Kidney (tissue), 14 donors: ENCODE results near the gene PAQR6. TPM values are rescaled to one million over a fixed set of nuclear protein-coding genes. Genes with fewer than 3 reads are reported as not detected.

Experiments used
- DNase-seq, 5 donors: peaks; one replicate each; pipeline ENCODE4 v3.0.0-alpha.2; 2013 to 2020
- FAIRE-seq: peaks from 2 replicates; lab custom pipeline; 2012; peaks lifted over from hg19 to GRCh38; lab: Jason Lieb, UNC
- H3K27ac ChIP-seq, 2 donors: one replicate each; pipeline ENCODE4 v1.7.0; 2013; ENCODE audit warnings: low read depth in 2 of 2, low read length in 2 of 2, inconsistent platforms in 1 of 2
- H3K27me3 ChIP-seq: one replicate; pipeline ENCODE4 v1.7.1; 2013; ENCODE audit warnings: low read length, inconsistent platforms; ENCODE audit not compliant: control insufficient read depth, insufficient read depth
- H3K36me3 ChIP-seq, 3 donors: one replicate each; pipeline versions ENCODE4 v1.7.0 to v1.7.1; 2013; ENCODE audit warnings: low read length in 3 of 3, control low read depth in 1 of 3, inconsistent platforms in 1 of 3; ENCODE audit not compliant: insufficient read depth in 3 of 3, control insufficient read depth in 2 of 3
- H3K4me1 ChIP-seq, 3 donors: one replicate each; pipeline versions ENCODE4 v1.7.0 to v1.7.1; 2013; ENCODE audit warnings: low read length in 3 of 3, inconsistent platforms in 1 of 3, low read depth in 1 of 3; ENCODE audit not compliant: control insufficient read depth in 2 of 3, insufficient read depth in 2 of 3
- H3K4me3 ChIP-seq, 3 donors: one replicate each; pipeline versions ENCODE4 v1.7.0 to v1.8.1; 2013; ENCODE audit warnings: low read length in 3 of 3, control low read depth in 1 of 3, inconsistent platforms in 1 of 3
- H3K9ac ChIP-seq, 3 donors: one replicate each; pipeline versions ENCODE4 v1.7.0 to v1.7.1; 2013; ENCODE audit warnings: low read length in 3 of 3, control low read depth in 1 of 3, inconsistent platforms in 1 of 3
- H3K9me3 ChIP-seq, 3 donors: one replicate each; pipeline versions ENCODE4 v1.7.0 to v1.7.1; 2013; ENCODE audit warnings: low read length in 3 of 3, control low read depth in 1 of 3, inconsistent platforms in 1 of 3; ENCODE audit not compliant: control insufficient read depth in 2 of 3, insufficient read depth in 1 of 3
- intact Hi-C: fragments of 100-400 bp; cut with DNase I; formaldehyde crosslinking; loops from one replicate; pipeline ENCODE4 v1.11.1; 2022
- polyA plus RNA-seq: library from polyadenylated mRNA; stranded (reverse); fragments of 350-450 nt; fragmentation: Illumina TruSeq; extraction: RNeasy Lipid Tissue Mini Kit (QIAGEN cat#74804); gene quantifications from one replicate; pipeline ENCODE4 v1.2.3, GENCODE V29; 2014; ENCODE audit warnings: low read depth, low replicate concordance; ENCODE audit not compliant: insufficient read depth
- total RNA-seq: library from RNA; stranded (reverse); fragmentation: NEBNext Ultra II Directional; extraction: Animal tissue kit (Norgen Biotek cat#: 25700); gene quantifications from one replicate; pipeline ENCODE4 v1.2.1, GENCODE V29; 2021
- TF ChIP-seq, protein P1 (sequence below): IDR thresholded peaks from 3 replicates; pipeline ENCODE4 v1.5.1; 2012; ENCODE audit warnings: mild to moderate bottlenecking, moderate library complexity, borderline replicate concordance; ENCODE audit not compliant: insufficient read depth; ENCODE audit errors: extremely low read depth
- donor health status: control.
- donor health status: control.
- donor health status: control.
- donor health status: control.
- donor health status: control.
- donor health status: DM: yes; HTN: yes; CAD: no.
- donor health status: Normal renal cell carcinoma (clear cell type).

The PAQR6 gene
- total and polyA plus RNA-seq, 2 donors from 2014 or later: 2.0 to 4.2 TPM

DNA sequence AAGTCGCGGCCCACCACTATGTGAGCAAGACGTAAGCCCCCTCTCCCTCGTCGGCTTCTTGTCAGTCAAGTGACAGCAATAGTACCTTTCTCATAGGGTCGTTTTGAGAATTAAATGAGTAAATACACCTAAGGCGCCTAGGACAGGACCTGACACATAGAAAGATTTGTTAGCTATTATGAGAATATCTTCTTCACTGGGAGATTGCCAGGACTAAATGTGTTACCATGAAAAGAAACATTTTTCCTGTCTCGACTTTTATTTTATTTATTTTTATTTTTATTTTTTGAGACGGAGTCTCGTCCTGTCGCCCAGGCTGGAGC, 34.3 kb downstream of the PAQR6 start:
- FAIRE-seq: no peak
- Histone ChIP-seq H3K4me3 (peak overlapping the region; percentile 84 to 98 (median 96)), H3K9me3 (no peaks in the 10 kb centered on the region), H3K27ac (peak overlapping the region; percentile 98), H3K36me3 (peaks cover 3 to 24% (median 16%) of the 10 kb centered on the region in 3 donors), H3K27me3 (no peaks in the 10 kb centered on the region), H3K4me1 (peaks cover 2 to 11% (median 10%) of the 10 kb centered on the region in 3 donors), H3K9ac (peak overlapping the region; percentile 78 to 97 (median 86))
- TF ChIP-seq, protein P1, sequence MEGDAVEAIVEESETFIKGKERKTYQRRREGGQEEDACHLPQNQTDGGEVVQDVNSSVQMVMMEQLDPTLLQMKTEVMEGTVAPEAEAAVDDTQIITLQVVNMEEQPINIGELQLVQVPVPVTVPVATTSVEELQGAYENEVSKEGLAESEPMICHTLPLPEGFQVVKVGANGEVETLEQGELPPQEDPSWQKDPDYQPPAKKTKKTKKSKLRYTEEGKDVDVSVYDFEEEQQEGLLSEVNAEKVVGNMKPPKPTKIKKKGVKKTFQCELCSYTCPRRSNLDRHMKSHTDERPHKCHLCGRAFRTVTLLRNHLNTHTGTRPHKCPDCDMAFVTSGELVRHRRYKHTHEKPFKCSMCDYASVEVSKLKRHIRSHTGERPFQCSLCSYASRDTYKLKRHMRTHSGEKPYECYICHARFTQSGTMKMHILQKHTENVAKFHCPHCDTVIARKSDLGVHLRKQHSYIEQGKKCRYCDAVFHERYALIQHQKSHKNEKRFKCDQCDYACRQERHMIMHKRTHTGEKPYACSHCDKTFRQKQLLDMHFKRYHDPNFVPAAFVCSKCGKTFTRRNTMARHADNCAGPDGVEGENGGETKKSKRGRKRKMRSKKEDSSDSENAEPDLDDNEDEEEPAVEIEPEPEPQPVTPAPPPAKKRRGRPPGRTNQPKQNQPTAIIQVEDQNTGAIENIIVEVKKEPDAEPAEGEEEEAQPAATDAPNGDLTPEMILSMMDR: no peak
- no peak for DNase-seq
- intact Hi-C loops: no loop called here

DNA sequence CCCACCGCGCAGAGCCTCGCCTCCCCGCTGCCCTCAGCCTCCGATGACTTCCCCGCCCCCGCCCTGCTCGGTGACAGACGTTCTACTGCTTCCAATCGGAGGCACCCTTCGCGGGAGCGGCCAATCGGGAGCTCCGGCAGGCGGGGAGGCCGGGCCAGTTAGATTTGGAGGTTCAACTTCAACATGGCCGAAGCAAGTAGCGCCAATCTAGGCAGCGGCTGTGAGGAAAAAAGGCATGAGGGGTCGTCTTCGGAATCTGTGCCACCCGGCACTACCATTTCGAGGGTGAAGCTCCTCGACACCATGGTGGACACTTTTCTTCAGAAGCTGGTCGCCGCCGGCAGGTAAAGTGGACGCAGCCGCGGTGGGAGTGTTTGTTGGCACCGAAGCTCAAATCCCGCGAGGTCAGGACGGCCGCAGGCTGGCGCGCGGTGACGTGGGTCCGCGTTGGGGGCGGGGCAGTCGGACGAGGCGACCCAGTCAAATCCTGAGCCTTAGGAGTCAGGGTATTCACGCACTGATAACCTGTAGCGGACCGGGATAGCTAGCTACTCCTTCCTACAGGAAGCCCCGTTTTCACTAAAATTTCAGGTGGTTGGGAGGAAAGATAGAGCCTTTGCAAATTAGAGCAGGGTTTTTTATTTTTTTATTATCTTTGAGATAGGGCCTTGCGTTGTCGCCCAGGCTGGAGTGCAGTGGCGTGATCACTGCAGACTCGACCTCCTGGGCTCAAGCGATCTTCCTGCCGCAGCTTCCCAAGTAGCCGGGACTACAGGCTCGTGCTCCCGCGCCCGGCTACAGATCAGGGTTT, 34.8 kb downstream of the PAQR6 start, which contains the start of gene PMF1:
Gene PMF1 (plus strand): TSS at position 175 of the 811 bp plus-strand sequence. CDS start 9 bp downstream, at position 184.
- TF ChIP-seq, protein P1: no peak
- no peak for FAIRE-seq

DNA sequence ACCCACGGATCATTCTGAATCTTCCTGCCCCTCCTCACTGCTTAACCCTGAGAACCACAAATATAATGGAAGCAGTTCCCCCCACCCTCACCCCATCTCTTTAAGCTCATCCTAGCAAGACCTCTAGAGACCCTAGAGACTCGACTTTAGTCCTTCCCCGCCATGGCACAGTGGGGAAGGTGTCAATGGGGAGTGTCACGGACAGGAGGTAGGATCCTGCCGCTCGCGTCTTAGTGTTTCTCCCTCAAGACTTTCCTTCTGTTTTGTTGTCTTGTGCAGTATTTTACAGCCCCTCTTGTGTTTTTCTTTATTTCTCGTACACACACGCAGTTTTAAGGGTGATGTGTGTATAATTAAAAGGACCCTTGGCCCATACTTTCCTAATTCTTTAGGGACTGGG, 35.7 kb downstream of the PAQR6 start:
- intact Hi-C loops: no loop called here
- Histone ChIP-seq H3K4me3 (peak overlapping the region; percentile 70 to 84 (median 78)), H3K9ac (peak overlapping the region; percentile 54 to 86 (median 76)), H3K4me1 (peaks cover 2 to 11% (median 5%) of the 10 kb centered on the region in 3 donors), H3K9me3 (no peaks in the 10 kb centered on the region), H3K27ac (peak overlapping the region; percentile 69 to 98), H3K36me3 (peaks cover 3 to 29% (median 24%) of the 10 kb centered on the region in 3 donors), H3K27me3 (no peaks in the 10 kb centered on the region)
- TF ChIP-seq, protein P1: no peak
- DNase-seq (no peak), FAIRE-seq (no peak)

More for the DNA sequence above, 34.8 kb downstream of the PAQR6 start, which contains the start of gene PMF1:
- intact Hi-C loops: no loop called here
- peak; percentile 98 to 99 (median 99) for DNase-seq
- Histone ChIP-seq H3K27ac (peak within 1 kb of the TSS; percentile 98), H3K9ac (peak within 1 kb of the TSS; percentile 86 to 99 (median 97)), H3K9me3 (no peaks in the 10 kb centered on the region), H3K27me3 (no peaks in the 10 kb centered on the region), H3K4me1 (peaks cover 2 to 11% (median 10%) of the 10 kb centered on the region in 3 donors), H3K36me3 (peaks cover 3 to 24% (median 19%) of the 10 kb centered on the region in 3 donors), H3K4me3 (peak within 1 kb of the TSS; percentile 84 to 98 (median 96))
